ENCODE measurements around the gene ZNF362.
"Not testable (repeated sequence)": the region's sequence is repeated elsewhere in the genome, so short reads cannot be mapped to it uniquely, and the experiment has no call there.

ZNF362 gene, protein sequence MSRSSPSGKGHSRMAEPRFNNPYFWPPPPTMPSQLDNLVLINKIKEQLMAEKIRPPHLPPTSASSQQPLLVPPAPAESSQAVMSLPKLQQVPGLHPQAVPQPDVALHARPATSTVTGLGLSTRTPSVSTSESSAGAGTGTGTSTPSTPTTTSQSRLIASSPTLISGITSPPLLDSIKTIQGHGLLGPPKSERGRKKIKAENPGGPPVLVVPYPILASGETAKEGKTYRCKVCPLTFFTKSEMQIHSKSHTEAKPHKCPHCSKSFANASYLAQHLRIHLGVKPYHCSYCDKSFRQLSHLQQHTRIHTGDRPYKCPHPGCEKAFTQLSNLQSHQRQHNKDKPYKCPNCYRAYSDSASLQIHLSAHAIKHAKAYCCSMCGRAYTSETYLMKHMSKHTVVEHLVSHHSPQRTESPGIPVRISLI

DNA sequence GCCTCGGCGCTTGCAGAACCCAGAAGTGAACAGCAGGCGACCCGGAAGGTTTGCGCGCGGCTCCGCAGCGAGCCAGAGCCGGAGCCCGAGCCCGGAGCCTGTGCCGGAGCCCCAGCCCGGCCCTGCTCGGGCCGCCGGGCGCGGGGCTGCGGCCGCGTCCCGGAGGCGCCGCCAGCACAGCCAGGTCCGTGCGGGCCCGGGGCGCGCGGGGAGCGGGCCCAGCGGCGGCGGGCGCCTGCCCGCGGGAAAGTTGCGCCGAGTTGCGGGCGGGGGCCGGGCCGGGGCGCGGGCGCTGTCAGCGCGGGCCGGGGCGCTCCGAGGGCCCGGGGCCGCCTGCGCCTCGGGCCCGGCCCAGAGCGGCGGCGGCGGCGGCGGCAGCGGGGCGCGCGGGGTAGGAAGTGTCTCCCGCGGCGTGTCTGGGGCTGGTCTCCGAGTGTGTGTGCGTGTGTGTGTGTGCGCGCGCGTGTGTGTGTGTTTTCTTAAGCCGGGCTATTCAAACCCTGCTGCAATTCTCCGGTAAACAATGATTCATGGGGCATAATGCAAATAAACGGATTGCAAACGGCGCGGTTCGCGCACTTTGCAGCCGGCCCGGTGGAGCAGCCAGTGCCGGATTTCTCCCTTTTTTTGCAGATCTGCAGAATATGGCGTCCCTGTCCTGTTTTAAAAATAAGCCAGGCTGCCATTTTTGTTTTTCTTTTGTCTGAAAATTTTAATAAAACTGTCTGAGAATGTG lies at the start of gene ZNF362:
ZNF362 (plus strand) TSS at position 22 of the 736 bp plus-strand sequence. CDS start 14,083 bp downstream, outside the sequence.
- DNase-seq: peak; percentile 63

GRCh38 chr1:33211972-33212371 lies 44.3 kb upstream of the ZNF362 start:
- no peak for DNase-seq

- DNase-seq: no peak
Observed at GRCh38 chr1:33219886-33220661, 36.2 kb upstream of the ZNF362 start.

DNA sequence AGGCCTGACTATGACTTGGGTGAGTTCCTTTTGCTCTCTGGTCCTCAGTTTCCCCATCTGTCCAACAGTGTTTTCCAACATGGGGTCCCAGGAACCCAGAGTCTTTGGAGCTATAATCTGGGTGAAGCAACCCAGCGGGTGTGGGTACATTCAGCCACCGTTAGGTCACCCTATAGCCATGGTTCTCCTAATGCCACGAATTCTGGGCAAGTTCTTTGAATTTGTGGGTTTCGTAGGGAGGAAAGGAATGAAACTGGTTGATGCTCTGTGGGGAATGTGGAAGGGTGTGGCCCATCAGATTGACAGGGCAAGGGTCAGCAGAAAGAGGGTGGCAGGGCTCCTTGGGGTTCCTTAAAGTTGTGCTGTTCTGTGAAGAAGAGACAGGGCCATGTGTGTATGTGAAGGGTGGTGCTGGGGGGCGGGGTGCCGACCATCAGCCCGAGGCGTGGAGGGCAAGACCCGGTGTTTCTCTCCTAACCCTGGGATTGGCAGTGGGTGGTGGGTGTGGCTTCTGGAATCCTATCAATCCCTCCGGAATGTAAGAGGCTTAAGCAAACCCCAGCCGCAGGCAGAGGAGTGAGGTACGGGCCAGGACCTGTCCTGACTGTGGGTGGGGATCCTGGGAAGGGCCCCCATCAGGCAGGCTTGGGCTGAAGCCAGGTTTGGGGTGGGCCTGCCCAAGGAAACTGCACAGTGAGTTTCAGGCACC lies 35.5 kb upstream of the ZNF362 start:
- no peak for DNase-seq

- DNase-seq: no peak
Observed at GRCh38 chr1:33221385-33221758, 34.9 kb upstream of the ZNF362 start.

DNA sequence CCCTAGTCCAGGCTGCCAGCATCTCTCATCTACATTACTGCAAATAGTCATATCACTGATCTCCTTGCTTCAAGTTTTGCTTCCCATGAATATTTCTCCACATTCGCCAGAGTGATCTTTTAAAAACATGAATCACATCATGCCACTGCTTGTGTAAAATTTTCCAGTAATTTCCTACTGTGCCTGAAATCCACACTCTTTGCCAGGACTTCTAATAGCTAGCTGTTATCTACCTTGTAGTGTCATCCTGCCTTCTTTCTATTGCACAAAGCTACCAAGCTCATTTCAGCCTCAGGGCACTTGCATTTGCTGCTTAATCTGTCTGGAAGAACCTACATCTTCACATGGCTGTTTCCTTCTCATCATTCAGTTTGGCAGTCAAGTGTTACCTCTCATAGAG lies 33.9 kb upstream of the ZNF362 start:
- DNase-seq: no peak

DNA sequence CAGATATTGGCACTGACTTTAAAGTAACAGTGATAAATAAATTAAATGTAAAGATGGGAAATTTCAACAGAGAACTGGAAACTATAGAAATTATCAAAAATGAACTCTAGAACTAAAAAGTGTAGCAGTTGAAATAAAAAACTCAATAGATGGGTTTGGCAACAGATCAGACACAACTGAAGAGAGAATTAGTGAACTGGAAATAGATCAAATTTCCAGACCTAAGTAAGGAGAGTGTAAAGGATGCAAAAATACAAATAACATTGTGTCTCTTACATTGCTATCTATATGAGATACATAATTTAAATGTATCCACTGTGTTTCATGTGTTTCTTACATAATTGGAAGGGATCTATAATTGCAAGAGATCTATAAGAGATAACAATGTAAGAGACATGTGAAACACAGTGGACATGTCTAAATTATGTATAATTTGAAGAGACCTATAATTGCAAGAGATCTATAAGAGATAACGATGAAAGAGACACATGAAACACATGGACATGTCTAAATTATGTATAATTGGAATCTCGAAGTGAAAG lies 32.1 kb upstream of the ZNF362 start:
- no peak for DNase-seq

DNA sequence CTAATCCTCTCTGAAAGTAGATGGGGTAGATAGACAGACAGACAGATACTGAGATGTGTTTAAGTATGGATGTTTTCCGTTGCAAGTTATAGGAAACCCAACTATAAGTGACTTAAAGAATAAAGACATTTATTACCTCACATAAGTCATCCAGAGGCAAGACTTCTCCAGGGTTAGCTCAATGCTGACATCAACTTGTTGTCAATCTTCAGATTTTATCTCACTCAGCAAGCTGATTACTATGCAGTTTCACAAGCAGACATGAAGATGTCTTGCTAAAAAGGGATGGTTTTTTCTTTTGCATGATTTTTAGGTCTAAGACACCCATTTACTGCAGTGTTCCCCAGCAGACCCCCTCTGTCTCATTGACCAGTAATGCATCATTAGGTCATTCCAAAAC lies 30.7 kb upstream of the ZNF362 start:
- DNase-seq: no peak

GRCh38 chr1:33228935-33229487 lies 27.3 kb upstream of the ZNF362 start:
- no peak for DNase-seq

DNA sequence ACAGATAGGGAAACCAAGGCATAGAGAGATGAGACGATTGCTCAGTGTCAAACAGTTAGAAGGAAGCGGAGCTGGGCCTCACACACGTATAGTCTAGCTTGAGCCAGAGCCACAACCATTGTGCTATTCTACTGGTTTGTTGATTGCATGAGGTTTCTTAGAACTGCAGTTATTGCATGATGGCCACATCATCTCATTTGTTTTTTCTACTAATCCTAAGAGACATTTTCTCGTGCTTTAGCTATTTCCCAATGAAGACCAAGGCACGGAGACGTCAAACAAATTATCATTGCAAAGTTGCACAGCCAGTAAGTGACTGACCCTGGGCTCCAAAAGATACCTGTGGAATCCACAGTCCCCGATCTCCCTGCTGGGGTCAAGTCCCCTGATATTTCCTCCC lies 25.1 kb upstream of the ZNF362 start:
- no peak for DNase-seq

- DNase-seq: no peak
Observed at GRCh38 chr1:33232716-33233115, 23.6 kb upstream of the ZNF362 start.

- DNase-seq: no peak
Observed at GRCh38 chr1:33234131-33234530, 22.2 kb upstream of the ZNF362 start.

DNA sequence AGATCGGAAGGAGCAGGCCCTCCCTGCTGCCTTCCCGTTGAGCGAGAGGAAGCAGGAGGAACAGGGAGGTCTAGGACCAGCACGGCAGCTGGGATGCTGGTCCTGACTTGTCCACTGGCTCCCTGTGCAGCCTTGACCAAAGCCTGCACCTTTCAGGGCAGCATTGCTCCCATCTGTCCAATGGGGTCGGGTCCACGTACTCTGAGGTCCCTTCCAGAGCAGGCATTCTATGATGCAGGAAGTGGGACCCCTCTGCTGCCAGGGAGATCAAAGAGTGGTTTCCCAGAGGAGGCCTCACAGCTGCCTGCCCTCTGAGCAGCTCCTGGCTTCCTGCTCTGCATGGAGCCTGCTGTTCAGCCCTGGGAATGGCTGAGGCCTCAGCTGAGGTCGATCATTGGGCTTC lies 21.7 kb upstream of the ZNF362 start:
- DNase-seq: no peak

GRCh38 chr1:33235521-33235920 lies 20.8 kb upstream of the ZNF362 start:
- DNase-seq: no peak

- no peak for DNase-seq
Observed at GRCh38 chr1:33236498-33236897, 19.8 kb upstream of the ZNF362 start.

DNA sequence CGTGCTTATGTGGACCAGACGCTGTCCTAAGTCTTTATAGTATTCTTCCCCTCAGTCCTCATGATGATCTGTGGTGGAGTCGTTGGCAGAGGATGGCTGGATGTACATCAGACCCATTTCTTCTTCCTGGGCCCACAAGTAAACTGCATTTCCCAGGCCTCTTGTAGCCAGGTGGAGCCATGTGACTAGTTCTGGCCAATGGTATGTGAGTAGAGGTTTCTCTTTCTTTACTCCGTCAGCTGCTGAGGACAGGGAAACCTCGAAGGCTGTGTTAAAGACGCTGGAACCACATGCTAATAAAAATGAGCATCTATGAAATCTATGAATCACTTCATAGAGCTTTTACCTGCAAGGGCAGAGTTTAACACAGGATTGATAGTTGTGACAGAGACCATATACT lies 18.7 kb upstream of the ZNF362 start:
- no peak for DNase-seq

DNA sequence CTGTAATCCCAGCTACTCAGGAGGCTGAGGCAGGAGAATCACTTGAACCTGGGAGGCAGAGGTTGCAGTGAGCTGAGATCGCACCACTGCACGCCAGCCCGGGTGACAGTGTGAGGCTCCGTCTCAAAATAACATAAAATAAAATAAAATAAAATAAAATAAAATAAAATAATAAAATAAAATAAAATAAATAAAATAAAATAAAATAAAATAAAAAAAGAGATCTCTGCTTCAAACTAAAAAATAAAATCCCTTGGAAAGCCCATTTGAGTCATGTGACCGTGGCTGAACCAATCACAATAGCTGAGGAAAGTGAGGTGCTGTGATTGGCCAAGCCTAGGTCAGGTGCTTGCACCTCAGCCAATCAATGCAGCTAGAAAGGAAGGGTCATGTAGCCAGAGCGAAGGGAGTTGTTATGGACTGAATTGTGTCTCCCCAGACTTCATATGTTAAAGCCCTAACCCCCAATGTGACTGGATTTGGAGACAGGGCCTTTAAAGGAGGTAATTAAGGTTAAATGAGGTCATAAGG lies 18.0 kb upstream of the ZNF362 start:
- DNase-seq: not testable (repeated sequence)

GRCh38 chr1:33239410-33239809 lies 16.9 kb upstream of the ZNF362 start:
- not testable (repeated sequence) for DNase-seq

DNA sequence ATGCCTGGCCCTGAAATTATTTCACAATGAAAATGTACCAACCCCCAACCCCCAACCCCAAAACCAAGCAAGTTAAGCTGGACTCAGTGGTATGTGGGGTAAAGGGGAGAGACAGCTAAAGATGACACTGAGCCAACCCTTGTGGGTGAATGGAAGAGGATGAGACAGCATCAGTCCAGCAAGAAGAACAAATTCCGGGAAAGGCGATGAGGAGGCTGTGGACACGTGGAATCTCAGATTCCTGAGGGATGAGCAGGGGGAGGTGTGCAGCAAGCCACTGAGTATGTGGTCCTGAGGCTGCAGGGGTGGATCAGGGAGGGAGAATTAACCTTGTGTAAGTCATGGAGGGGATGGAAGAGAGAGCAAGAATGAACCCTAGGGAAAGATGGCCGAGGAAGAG lies 14.4 kb upstream of the ZNF362 start:
- DNase-seq: no peak

GRCh38 chr1:33242652-33243051 lies 13.6 kb upstream of the ZNF362 start:
- DNase-seq: no peak

GRCh38 chr1:33244143-33244808 lies 12.0 kb upstream of the ZNF362 start:
- DNase-seq: no peak

All from stimulated activated naive CD4-positive, alpha-beta T cell treated with Interleukin-2 at 50 U/mL for 16 hours (primary cell).